GM18517 (cell line): ENCODE data around the gene EXOSC2.
"Not testable (repeated sequence)": the region's sequence is repeated elsewhere in the genome, so short reads cannot be mapped to it uniquely, and the experiment has no call there.

ENCODE experiments used
- ATAC-seq: cut with Tn5 transposase; IDR thresholded peaks from one replicate; pipeline ENCODE4 v1.9.1; 2021; ENCODE audit warnings: mild to moderate bottlenecking, moderate library complexity; ENCODE audit not compliant: unreplicated experiment

Gene EXOSC2

DNA sequence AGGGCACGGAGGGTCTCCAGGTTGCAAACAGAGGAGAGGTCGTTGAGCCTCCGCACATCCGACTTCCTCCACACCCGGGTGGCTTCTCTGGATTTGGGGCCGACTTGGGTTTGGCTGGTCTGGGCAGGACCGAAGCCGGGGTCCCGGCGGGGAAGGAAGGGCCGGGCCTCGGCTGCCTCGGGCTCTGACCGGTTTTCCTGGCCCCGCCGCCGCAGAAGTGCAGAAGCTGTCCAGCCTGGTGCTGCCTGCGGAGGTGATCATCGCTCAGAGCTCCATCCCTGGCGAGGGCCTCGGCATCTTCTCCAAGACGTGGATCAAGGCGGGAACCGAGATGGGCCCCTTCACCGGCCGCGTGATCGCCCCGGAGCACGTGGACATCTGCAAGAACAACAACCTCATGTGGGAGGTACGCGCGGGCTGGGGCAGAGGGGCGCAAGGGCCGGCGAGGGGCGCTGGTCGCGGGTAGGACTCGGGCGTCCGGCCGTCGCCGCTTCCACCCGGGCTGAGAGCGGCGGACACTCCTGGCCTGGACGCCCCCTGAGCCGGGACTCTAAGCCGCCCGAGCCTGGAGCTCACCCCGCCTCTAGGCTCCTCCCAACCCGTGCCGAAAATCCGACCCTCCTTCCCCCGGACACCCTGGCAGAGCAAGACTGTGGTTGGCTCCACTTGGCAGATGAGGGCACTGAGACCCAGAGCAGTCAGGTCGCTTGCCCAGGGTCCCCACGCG, 27.0 kb upstream of the EXOSC2 start:
- ATAC-seq, result no peak

DNA sequence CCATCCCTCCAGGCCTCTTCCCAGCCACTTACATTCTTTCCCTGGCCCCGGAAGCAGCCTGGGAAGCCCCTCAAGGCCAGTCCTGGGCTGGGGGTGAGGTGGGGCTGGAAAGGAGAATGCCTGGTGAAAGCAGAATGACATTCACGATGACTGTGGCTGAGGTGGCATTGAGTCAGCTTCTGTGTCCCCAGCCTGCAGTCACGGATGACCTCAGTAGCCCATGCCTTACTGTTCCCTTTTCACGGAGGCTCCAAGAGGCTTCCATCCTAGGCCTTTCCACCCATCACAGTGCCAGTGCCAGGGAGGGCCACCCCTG, 26.5 kb upstream of the EXOSC2 start:
- ATAC-seq, result no peak

DNA sequence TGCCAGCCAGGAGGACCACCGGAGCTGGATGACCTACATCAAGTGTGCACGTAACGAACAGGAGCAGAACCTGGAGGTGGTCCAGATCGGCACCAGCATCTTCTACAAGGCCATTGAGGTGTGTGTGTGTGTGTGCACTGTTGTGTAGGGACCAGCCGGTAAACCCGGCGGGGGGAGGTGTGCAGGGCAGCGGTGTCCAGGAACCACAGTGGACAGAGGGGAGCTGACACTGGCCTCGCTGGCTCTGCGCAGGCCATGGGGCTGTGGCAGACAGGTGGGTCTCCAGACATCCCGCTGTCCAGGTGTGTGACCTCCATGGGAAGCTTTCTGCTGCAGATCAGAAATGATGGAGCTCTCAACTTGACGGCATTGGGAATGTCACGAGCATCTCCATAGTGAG, 25.4 kb upstream of the EXOSC2 start:
- no peak for ATAC-seq

DNA sequence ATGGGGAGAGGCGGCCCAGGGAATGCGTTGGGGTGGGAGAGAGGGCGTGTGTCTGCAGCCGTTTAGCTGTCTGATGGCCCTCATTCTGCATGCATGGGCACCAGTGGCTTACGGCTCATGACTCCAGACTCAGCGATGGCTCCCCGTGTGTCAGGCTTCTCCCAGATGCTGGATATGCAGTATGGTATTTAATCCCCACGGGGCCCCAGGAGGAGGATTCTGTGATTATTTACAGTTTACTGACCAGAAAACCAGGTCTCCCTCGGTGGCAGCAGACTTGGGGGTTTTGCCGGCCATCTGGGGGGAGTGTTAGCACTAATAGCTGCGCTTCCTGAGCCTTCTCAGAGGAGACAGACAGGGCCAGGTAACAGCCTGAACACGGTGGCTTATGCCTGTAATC, 24.9 kb upstream of the EXOSC2 start:
- no peak for ATAC-seq

DNA sequence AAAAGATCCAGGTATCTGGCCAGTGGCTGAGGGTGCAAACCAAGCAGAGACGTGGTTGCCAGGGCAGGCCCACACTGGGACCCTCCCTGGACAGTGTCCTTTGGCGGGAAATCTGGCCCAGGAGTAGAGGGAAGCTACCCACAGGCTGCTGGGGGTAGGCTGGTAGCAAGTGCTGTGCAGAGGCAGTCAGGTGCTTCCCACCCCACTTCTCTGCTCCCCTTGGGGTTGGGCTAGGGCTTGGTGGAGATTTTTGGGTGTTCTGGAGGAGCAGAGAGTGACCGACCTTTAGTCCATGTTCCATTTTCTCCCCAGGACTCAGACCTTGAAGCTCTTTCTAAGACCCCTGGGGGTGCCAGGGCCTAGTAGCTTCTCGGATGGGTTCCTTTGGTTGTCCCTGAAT, 23.6 kb upstream of the EXOSC2 start:
- ATAC-seq, result no peak

DNA sequence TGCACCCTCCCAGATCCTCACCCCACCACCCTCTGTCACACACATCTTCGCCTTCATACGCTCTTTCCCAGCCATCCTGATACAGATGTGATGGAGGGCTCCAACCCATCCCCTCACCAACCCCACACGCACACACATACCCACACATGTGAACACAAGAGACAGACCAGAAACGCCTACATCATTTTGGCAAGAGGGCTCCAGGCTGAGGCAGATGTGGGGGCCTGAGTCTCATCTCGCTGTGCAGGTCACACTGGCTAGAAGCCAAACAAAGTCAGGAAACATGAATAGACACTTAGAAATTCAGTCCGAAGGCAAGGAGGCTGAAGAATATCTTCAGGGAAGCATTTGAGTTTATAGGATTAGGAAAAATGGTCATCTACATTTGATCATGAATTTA, 22.9 kb upstream of the EXOSC2 start:
- ATAC-seq, result no peak

DNA sequence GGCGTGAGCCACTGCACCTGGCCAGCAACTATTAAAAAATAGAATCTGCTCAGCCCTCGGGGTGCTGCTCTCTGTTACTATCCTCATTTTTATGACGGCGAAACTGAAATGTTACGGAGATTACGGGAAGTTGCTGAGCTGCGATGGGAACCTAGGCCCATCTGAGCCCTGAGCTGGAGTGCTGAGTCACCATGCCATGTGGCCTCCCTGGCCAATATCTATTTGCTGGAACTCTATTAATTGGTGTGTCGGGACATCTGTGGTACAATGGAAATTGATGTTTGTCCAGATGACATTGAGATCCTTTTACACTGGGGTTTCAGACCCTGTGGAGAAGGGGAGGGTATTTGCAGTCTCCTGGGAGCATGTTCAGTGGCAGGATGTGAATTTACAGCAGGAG, 21.1 kb upstream of the EXOSC2 start:
- ATAC-seq, result no peak

DNA sequence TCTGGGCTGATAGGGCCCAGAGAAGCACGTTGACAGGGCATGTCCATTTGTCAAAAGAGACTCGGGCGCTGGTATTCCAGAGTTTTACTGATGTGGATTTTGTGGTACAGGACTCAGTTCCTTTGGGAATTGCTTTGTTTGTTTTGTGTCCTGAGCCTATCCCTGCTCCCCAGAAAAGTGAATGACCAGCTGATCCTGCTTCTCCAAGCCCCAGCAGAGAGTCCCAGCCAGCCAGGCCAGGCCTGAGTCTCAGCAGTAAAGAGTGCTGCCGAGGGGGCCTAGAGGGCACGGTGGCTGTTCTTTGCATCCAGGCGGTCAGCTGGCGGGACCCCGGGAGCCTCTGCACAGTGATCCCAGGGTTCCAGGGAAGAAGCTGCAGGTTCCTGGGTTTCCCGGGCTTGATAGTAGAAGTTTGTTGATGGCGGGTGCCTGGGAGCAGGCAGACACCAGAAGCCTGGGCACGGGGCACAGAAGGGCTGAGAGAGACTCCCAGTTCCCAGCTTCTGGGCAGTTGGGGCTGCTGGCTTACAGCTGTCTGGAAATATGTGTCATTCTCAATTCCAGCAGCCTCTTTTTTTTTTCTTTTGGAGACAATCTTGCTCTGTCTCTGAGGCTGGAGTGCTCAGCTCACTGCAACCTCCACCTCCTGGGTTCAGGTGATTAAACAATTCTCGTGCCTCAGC, 20.5 kb upstream of the EXOSC2 start:
- ATAC-seq, result no peak

DNA sequence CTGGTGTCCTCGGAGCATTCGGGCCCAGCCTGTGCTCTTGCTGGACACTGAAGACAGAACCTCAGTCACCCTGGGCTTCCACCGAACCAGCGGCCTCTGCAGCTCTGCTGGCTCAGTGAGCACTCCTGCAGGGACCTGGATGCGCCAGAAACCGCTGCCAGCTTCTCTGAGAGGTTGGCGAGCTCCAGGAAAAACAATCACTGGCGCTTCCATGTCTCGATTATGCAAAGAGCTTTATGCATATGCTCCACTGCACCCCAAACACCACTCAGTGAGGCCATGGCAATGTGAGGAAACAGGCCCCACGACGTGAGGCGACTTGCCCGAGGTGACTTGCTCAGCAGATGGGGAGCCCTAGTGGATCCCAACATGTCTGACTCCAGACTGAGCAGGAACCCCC, 18.2 kb upstream of the EXOSC2 start:
- no peak for ATAC-seq

DNA sequence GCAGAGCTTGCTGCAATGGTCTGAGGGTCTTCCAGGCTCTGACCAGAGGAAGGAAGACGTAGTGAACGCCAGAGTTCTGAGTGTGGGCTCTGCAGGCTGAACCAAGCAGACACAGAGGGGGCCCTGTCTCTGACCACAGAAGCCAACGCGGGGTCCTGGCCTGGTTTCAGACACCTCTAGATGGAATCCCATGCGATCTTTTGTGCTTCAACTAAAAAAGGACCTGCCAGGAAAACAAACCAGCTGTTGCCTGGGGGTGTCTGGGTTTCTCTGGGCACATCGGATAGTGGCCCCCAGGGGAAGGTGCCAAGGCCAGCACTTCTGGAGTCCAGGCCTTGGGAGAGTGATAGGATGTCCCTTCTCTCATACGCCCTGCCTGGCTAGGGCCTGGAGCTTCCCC, 16.3 kb upstream of the EXOSC2 start:
- ATAC-seq, result no peak

DNA sequence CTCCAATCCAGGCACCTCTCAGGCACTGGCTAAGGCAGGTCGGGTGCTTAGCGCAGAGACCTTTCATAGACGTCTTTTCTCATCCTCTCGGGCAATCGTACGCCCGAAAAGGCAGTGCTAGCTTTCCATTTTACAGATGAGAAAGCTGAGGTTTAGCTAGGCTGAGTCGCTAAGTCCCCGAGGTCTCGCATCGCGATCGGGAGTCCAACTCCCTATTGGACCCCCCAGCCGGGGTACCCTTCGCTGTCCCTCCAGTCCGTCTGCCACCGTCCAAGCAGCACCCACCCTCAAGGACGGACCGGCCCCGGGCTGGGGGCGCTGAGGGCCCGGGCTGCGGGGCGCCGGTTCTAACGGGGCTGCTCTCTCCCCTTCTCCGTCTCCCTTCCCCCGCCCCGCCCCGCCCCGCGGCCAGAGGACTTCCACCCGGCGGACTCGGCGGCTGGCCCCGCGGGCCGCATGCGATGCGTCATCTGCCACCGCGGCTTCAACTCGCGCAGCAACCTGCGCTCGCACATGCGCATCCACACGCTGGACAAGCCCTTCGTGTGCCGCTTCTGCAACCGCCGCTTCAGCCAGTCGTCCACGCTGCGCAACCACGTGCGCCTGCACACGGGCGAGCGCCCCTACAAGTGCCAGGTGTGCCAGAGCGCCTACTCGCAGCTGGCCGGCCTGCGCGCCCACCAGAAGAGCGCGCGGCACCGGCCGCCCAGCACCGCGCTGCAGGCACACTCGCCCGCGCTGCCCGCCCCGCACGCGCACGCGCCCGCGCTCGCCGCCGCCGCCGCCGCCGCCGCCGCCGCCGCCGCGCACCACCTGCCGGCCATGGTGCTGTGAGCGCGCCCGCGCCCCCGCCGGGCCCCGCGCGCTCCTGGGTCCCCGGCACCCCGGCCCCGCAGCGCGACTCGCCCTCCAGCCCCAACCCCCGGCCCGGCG, 12.5 kb upstream of the EXOSC2 start:
- ATAC-seq, result no peak

DNA sequence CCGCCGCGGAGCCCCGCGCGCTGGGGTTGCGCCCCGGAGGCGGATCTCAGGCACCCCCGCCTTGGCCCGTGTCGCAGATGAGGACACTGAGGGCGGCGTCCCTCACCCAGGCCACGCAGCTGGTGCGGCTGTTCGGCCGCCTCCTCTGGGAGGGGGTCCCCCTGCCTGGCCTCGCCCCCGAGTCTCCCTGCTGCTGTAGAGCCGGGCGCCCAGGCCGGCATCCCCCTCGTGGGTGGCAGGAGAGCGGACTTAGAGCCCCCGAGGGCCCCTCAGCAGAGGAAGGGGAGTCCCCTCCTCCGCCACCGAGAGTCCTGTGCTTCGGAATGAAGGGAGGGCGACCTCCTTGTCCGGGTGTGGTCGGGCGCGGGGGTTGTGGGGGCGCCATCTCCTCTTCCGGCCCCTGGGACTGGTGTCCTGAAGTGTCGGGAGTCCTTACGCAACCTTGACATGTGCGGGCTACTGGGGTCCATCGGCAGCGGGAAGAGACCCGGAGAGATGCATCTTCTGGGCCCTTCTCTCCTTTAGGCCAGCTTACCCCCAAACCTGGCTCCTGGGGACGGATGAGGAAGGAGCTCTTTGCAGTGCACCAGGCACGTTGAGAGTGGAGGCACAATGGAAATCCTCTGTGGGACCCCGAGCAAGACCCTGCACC, 11.7 kb upstream of the EXOSC2 start:
- ATAC-seq, result no peak

DNA sequence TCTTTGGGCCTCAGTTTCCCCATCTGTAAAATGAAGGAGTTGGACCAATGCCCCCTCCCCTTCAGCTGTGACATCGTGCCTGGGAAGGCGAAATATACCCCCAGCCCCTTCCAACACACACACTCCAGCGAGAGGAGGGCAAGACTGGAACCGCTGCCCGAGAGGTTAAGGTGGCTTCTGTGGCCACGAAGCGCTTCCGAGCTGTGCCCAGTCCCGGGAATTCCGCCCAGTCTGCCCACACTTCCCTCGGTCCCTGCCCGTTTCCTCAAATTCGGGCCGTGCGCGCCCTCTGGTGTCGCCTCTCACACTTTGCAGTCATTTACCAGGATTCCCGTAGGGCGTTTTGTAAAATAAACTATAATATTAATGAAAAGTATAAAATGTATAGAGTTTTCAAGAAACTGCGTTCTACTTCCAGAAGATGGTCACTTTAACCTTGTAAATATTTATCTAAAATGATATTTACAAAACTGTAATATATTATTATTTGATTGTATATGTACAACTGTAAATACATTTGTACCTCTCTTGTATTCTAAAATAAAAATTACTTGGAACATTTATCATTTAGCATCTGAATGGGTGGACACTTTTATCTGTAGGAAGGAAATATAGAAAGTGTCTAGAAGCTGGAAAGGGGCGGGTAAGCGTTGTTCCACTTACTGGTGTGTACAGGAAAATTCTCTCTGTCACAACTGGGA, 11.0 kb upstream of the EXOSC2 start:
- ATAC-seq, result no peak

DNA sequence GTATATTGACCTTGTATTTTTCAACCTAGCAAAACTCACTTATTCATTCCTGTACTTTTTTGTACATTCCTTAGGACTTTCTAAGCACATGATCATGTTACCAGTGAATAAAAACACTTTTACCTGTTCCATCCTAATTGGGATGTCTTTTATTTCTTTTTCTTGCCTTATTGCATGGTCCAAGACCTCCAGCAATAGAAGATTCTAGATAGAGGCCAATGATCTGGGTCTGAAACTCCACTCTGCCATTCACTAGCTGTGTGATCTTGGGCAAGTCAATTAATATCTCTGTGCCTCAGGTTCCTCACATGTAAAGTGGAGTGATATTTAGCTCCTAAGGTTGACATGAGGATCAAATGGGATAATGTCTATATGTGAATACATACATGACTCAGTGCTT, 8.5 kb upstream of the EXOSC2 start:
- ATAC-seq, result no peak

DNA sequence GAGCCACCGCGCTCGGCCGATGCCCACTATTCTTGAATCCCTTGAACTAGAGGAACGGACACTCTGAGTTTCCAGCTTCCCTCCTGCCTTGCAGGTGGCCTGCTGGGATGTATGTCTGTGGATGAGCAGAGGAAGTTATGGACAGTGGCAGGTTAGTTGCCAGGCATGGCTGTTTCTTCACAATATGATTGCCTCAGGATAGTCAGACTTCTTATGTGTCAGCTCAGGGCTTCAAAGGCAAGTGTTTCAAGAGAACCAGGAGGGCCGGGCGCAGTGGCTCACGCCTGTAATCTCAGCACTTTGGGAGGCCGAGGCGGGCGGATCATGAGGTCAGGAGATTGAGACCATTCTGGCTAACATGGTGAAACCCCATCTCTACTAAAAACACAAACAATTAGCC, 7.6 kb upstream of the EXOSC2 start:
- ATAC-seq, result not testable (repeated sequence)

DNA sequence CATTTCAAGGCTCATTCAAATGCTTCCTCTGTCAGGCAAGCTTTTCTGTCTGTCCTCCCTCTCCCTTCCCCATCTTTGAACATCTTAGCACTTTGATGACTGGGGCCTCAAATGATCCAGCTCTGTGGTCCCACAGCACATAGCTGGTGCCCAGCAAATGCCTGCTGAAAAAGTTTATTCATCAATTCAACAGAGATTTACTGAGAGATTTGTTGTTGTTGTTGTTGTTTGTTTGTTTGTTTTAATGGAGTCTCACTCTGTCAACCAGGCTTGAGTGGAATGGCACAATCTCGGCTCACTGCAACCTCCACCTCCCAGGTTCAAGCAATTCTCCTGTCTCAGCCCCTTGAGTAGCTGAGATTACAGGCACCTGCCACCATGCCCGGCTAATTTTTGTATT, 6.0 kb upstream of the EXOSC2 start:
- no peak for ATAC-seq

DNA sequence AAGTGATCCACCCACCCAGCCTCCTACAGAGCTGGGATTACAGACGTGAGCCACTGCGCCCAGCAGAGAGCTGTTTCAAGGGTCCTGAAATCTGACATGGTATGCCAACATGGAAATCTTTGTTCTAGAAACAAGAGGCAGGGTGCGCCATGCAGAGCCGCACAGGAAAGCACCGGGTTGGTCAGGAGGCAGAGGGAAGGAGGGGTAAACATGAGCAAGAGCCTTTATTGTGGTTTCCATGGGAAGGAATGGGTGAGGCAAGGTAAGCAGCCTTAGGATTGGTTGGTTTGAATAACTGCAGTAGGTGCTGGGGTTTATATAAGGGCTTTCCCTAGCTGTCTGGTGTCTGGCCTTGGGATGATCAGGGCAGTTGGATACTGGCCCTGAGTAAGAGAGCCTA, 5.5 kb upstream of the EXOSC2 start:
- ATAC-seq, result no peak

DNA sequence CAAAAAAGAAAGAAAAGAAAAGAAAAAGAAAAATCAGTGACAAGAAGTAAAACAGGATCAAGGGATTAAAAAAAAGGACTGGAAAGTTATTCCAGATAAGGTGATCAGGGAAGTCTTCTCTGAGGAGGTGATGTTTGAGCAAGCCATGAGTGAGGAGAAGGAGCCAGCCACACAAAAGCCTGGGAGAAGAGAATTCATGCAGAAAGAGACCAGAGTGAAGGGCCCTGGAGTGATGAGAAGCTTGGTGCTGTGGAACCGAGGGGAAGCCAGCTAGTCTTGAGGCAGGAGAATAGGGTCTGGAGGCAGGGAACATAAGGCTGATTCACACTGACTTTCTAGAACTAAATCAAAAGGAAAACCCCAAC, 4.0 kb upstream of the EXOSC2 start:
- no peak for ATAC-seq

DNA sequence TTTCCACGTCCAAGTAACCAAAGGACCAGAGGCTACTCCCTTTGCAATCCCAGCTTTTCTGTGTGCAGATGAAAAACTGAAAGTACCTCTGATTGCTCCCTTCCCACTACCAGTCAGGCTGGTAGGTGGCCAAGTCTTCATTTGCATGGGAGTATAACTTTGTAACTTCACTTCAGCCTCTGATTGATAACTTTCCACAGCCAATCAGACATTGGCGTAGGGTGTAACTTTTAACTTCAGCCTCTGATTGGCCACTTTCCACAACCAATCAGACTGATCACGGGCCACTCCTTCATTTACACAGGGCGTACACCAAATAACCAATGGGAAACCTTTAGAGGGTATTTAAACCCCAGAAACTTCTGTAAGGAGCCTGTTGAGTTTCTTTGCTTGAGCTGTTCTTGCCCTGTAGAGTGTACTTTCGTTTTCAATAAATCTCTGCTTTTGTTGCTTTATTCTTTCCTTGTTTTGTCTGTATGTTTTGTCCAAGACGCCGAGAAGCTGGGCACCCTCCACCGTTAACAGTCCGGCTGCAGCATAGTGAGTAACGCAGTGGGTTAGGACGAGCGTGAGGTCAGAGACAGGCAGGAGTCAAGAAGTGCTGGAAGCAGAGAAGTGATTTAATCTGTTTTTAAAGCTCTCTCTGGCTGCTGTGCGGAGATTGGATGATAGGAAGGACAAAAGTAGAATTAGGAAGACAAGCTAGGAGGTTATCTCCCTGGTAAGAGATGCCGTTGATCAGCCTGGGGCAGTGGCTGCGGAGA, 3.5 kb upstream of the EXOSC2 start:
- no peak for ATAC-seq

DNA sequence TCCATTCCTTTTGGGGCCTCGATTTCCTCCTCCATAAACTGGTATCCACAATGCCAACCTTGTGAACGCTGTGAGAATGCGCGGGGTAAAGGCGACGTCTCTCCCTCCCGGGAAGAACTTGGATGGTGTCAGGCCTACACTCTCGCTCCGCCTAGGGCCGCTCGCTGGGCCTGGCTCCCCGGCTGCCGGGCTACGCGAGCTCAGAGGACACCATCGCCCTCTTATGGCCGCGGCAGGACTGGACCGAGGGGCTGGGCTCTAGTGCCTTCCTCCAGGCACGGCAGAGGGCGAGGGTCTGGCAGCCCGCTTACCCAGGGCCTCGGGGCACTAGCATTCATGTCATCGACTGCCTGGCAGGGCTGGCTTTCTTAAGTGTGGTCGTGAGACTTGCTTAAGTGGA, 1.3 kb upstream of the EXOSC2 start:
- ATAC-seq, result no peak
